Urinary bladder (tissue), 4 donors: ENCODE data around the gene DNAJC27. TPM values are rescaled to one million over a fixed set of nuclear protein-coding genes. Genes with fewer than 3 reads are reported as not detected.

Experiments
- DNase-seq: peaks from one replicate; pipeline ENCODE4 v3.0.0-alpha.2; 2015; ENCODE audit errors: extremely low spot score
- H3K27ac ChIP-seq: one replicate; pipeline ENCODE4 v1.5.1; 2013; ENCODE audit warnings: low read depth, mild to moderate bottlenecking, moderate library complexity
- H3K36me3 ChIP-seq: one replicate; pipeline ENCODE4 v1.6.1; 2013; ENCODE audit warnings: mild to moderate bottlenecking, moderate library complexity; ENCODE audit not compliant: insufficient read depth
- H3K4me1 ChIP-seq: one replicate; pipeline ENCODE4 v1.6.1; 2013; ENCODE audit warnings: mild to moderate bottlenecking, moderate library complexity; ENCODE audit not compliant: insufficient read depth
- H3K4me3 ChIP-seq: one replicate; pipeline ENCODE4 v1.5.1; 2013; ENCODE audit warnings: low read depth, low read length
- WGBS: extraction: QIAGEN DNeasy Blood & Tissue Kit; methylation state at CpG from one replicate; pipeline ENCODE4 v1.1.7; 2013; 5-methylcytosine and 5-hydroxymethylcytosine counted together
- polyA plus RNA-seq: library from polyadenylated mRNA; stranded (reverse); fragments of 200-250 nt; gene quantifications from one replicate; pipeline ENCODE4 v1.2.3, GENCODE V29; 2013
- total RNA-seq: library from RNA; depleted of rRNA; stranded (reverse); fragments of >200 nt; gene quantifications from one replicate; pipeline ENCODE4 v1.2.3, GENCODE V29; 2014
- donor health status: healthy with polysubstance abuse.
- donor health status: healthy.

The DNAJC27 gene
- total and polyA plus RNA-seq, 2 donors, result 6.3 to 13.3 TPM

GRCh38 chr2:24917086-24917485 is 54.7 kb downstream of the DNAJC27 start:
- WGBS, result 78% methylated on average over 7 of the region's 7 CpGs

GRCh38 chr2:24915796-24916195 is 56.0 kb downstream of the DNAJC27 start:
- no peak overlapping the region for H3K27ac ChIP-seq
- no peaks in the 10 kb centered on the region for H3K36me3 ChIP-seq
- no peak overlapping the region for H3K4me3 ChIP-seq
- DNase-seq, result no peak
- H3K4me1 ChIP-seq, result no peaks in the 10 kb centered on the region
- 77% methylated on average over 4 of the region's 4 CpGs for WGBS

More at GRCh38 chr2:24917086-24917485, 54.7 kb downstream of the DNAJC27 start:
- Histone ChIP-seq H3K4me3 (no peak overlapping the region), H3K27ac (no peak overlapping the region), H3K4me1 (no peaks in the 10 kb centered on the region), H3K36me3 (no peaks in the 10 kb centered on the region)
- no peak for DNase-seq

- Histone ChIP-seq H3K27ac (no peak overlapping the region), H3K36me3 (no peaks in the 10 kb centered on the region), H3K4me1 (no peaks in the 10 kb centered on the region), H3K4me3 (no peak overlapping the region)
- no peak for DNase-seq
- WGBS, result 89% methylated on average over 8 of the region's 8 CpGs
Observed at GRCh38 chr2:24915175-24915574, 56.6 kb downstream of the DNAJC27 start.

- 86% methylated on average over 5 of the region's 5 CpGs for WGBS
- DNase-seq, result no peak
- H3K4me1 ChIP-seq, result no peaks in the 10 kb centered on the region
- no peak overlapping the region for H3K27ac ChIP-seq
- no peak overlapping the region for H3K4me3 ChIP-seq
- no peaks in the 10 kb centered on the region for H3K36me3 ChIP-seq
Observed at GRCh38 chr2:24914713-24915112, 57.0 kb downstream of the DNAJC27 start.

- Histone ChIP-seq H3K4me1 (no peaks in the 10 kb centered on the region), H3K36me3 (no peaks in the 10 kb centered on the region), H3K27ac (no peak overlapping the region), H3K4me3 (no peak overlapping the region)
- DNase-seq, result no peak
- WGBS, result 90% methylated on average over 9 of the region's 9 CpGs
Observed at GRCh38 chr2:24913911-24914310, 57.8 kb downstream of the DNAJC27 start.

- WGBS, result 76% methylated on average over 10 of the region's 10 CpGs
- no peak for DNase-seq
- Histone ChIP-seq H3K27ac (no peak overlapping the region), H3K36me3 (no peaks in the 10 kb centered on the region), H3K4me3 (no peak overlapping the region), H3K4me1 (no peaks in the 10 kb centered on the region)
Observed at GRCh38 chr2:24912986-24913385, 58.8 kb downstream of the DNAJC27 start.

GRCh38 chr2:24912523-24912922 is 59.2 kb downstream of the DNAJC27 start:
- H3K4me1 ChIP-seq, result no peaks in the 10 kb centered on the region
- no peaks in the 10 kb centered on the region for H3K36me3 ChIP-seq
- H3K4me3 ChIP-seq, result no peak overlapping the region
- DNase-seq, result no peak
- H3K27ac ChIP-seq, result no peak overlapping the region
- 78% methylated on average over 7 of the region's 7 CpGs for WGBS

- DNase-seq, result no peak
- Histone ChIP-seq H3K36me3 (no peaks in the 10 kb centered on the region), H3K4me1 (no peaks in the 10 kb centered on the region), H3K27ac (no peak overlapping the region), H3K4me3 (no peak overlapping the region)
- 98% methylated on average over 3 of the region's 3 CpGs for WGBS
Observed at GRCh38 chr2:24910245-24910644, 61.5 kb downstream of the DNAJC27 start.

- Histone ChIP-seq H3K27ac (no peak overlapping the region), H3K36me3 (no peaks in the 10 kb centered on the region), H3K4me3 (no peak overlapping the region), H3K4me1 (no peaks in the 10 kb centered on the region)
- no peak for DNase-seq
- 84% methylated on average over 5 of the region's 5 CpGs for WGBS
Observed at GRCh38 chr2:24909555-24910177, 62.1 kb downstream of the DNAJC27 start.

- H3K36me3 ChIP-seq, result no peaks in the 10 kb centered on the region
- no peak overlapping the region for H3K27ac ChIP-seq
- no peak overlapping the region for H3K4me3 ChIP-seq
- 76% methylated on average over 8 of the region's 8 CpGs for WGBS
- no peaks in the 10 kb centered on the region for H3K4me1 ChIP-seq
- DNase-seq, result no peak
Observed at GRCh38 chr2:24908461-24908901, 63.3 kb downstream of the DNAJC27 start.

GRCh38 chr2:24907116-24907515 is 64.6 kb downstream of the DNAJC27 start:
- Histone ChIP-seq H3K36me3 (no peaks in the 10 kb centered on the region), H3K4me1 (no peaks in the 10 kb centered on the region), H3K4me3 (no peak overlapping the region), H3K27ac (no peak overlapping the region)
- no peak for DNase-seq
- 81% methylated on average over 5 of the region's 5 CpGs for WGBS

GRCh38 chr2:24906466-24906865 is 65.3 kb downstream of the DNAJC27 start:
- no peaks in the 10 kb centered on the region for H3K4me1 ChIP-seq
- no peak overlapping the region for H3K4me3 ChIP-seq
- 97% methylated on average over 6 of the region's 6 CpGs for WGBS
- no peak for DNase-seq
- no peaks in the 10 kb centered on the region for H3K36me3 ChIP-seq
- no peak overlapping the region for H3K27ac ChIP-seq

GRCh38 chr2:24903161-24904103 is 68.3 kb downstream of the DNAJC27 start:
- WGBS, result 90% methylated on average over 23 of the region's 23 CpGs
- Histone ChIP-seq H3K4me1 (no peaks in the 10 kb centered on the region), H3K4me3 (no peak overlapping the region), H3K27ac (no peak overlapping the region), H3K36me3 (no peaks in the 10 kb centered on the region)
- no peak for DNase-seq

GRCh38 chr2:24899361-24899910 is 72.3 kb downstream of the DNAJC27 start:
- no peaks in the 10 kb centered on the region for H3K36me3 ChIP-seq
- H3K4me3 ChIP-seq, result no peak overlapping the region
- H3K27ac ChIP-seq, result no peak overlapping the region
- no peaks in the 10 kb centered on the region for H3K4me1 ChIP-seq
- DNase-seq, result no peak
- 91% methylated on average over 7 of the region's 7 CpGs for WGBS
